ENCODE measurements around the gene STAT6.

STAT6 gene

DNA sequence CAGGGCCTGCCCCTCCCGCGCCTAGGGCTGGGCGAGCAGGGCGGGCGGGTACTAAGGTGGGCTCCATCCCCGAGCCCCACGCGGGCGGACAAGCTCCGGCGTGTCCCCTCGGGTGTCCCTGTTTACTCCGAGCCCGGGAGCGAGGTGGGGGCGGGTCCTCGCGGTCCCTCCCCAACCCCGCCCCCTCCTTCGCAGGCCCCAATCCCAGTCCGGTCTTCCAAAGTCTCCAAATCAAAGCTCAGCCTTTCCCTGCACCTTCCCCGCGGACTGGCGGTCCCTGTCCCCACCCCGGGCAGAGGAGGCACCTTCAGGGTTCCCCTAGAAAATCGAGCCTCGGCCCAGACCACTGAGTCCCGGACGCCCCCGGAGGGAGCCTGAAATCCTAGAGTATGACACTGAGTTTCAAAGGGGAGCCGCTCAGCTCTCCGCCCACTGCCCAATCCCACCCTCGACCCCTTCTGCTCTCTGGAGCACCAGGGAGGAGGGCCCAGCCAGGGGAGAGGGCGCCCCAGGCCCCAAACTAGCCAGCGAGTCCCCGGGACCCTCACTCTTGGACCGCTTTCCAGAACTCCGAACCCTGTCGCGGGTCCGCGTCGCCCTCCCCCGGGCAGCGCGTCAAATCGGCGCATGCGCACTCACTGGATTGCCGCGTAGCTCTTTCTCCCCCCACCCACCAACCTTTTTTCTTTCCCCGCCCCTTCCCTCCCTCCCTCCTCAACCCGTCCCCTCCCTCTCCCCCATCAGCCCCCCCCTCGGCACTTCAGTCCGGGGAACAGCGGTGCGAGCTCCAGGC is 16.8 kb upstream of the STAT6 start, which contains the start of gene LRP1 (continued):
- TF ChIP-seq ZNF645 (tag by site-specific recombination; IDR thresholded peaks at IDR 0.05) (no peak), TRIM28 (IDR thresholded peaks at IDR 0.05; ENCODE audit: borderline replicate concordance, low read length) (no peak), AEBP2 (tag by site-specific recombination; IDR thresholded peaks at IDR 0.05; ENCODE audit: borderline replicate concordance) (no peak), ZNF544 (tag by site-specific recombination; IDR thresholded peaks at IDR 0.05) (no peak), ZBTB8A (tag by site-specific recombination; IDR thresholded peaks at IDR 0.05) (peak; percentile 92), ZNF266 (tag by site-specific recombination; IDR thresholded peaks at IDR 0.05; ENCODE audit: low read depth) (no peak), ZBTB11 (tag by site-specific recombination; conservative IDR thresholded peaks at IDR 0.05; ENCODE audit: low read depth) (no peak), ZNF830 (tag by site-specific recombination; IDR thresholded peaks at IDR 0.05; ENCODE audit: low read depth) (no peak), ZNF132 (tag by site-specific recombination; IDR thresholded peaks at IDR 0.05; ENCODE audit: borderline replicate concordance) (no peak), ZNF692 (tag by site-specific recombination; IDR thresholded peaks at IDR 0.05) (peak; percentile 62; the same call in 1 of the 2 replicates), ZEB2 (tag by site-specific recombination; IDR thresholded peaks at IDR 0.05) (no peak), ZNF354C (tag by site-specific recombination; IDR thresholded peaks at IDR 0.05; ENCODE audit: borderline replicate concordance, low read depth) (no peak), ZNF560 (tag by site-specific recombination; IDR thresholded peaks at IDR 0.05; ENCODE audit: borderline replicate concordance) (no peak), ZNF623 (tag by site-specific recombination; IDR thresholded peaks at IDR 0.05) (no peak), GLI4 (tag by site-specific recombination; IDR thresholded peaks at IDR 0.05) (no peak), ZNF701 (tag by site-specific recombination; IDR thresholded peaks at IDR 0.05) (no peak), ZNF274 (IDR thresholded peaks at IDR 0.05; ENCODE audit: low read length) (no peak), ZNF274 (tag by site-specific recombination; IDR thresholded peaks at IDR 0.05; ENCODE audit: borderline replicate concordance) (no peak), GFI1B (tag by site-specific recombination; IDR thresholded peaks at IDR 0.05) (no peak), SP7 (tag by site-specific recombination; IDR thresholded peaks at IDR 0.05) (peak; percentile 16; the same call in 1 of the 2 replicates), ZNF37A (tag by site-specific recombination; IDR thresholded peaks at IDR 0.05) (no peak), ZNF202 (tag by site-specific recombination; IDR thresholded peaks at IDR 0.05; ENCODE audit: borderline replicate concordance) (no peak), MYNN (tag by site-specific recombination; IDR thresholded peaks at IDR 0.05; ENCODE audit: borderline replicate concordance) (no peak), ZNF624 (tag by site-specific recombination; IDR thresholded peaks at IDR 0.05) (no peak), ZNF211 (tag by site-specific recombination; IDR thresholded peaks at IDR 0.05; ENCODE audit: low read depth) (no peak), ZNF664 (tag by site-specific recombination; IDR thresholded peaks at IDR 0.05) (no peak)
- TF ChIP-seq, protein P1, sequence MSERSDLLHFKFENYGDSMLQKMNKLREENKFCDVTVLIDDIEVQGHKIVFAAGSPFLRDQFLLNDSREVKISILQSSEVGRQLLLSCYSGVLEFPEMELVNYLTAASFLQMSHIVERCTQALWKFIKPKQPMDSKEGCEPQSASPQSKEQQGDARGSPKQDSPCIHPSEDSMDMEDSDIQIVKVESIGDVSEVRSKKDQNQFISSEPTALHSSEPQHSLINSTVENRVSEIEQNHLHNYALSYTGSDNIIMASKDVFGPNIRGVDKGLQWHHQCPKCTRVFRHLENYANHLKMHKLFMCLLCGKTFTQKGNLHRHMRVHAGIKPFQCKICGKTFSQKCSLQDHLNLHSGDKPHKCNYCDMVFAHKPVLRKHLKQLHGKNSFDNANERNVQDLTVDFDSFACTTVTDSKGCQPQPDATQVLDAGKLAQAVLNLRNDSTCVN (tag by site-specific recombination; optimal IDR thresholded peaks at IDR 0.05) = peak; percentile 59
- TF ChIP-seq, protein P2, sequence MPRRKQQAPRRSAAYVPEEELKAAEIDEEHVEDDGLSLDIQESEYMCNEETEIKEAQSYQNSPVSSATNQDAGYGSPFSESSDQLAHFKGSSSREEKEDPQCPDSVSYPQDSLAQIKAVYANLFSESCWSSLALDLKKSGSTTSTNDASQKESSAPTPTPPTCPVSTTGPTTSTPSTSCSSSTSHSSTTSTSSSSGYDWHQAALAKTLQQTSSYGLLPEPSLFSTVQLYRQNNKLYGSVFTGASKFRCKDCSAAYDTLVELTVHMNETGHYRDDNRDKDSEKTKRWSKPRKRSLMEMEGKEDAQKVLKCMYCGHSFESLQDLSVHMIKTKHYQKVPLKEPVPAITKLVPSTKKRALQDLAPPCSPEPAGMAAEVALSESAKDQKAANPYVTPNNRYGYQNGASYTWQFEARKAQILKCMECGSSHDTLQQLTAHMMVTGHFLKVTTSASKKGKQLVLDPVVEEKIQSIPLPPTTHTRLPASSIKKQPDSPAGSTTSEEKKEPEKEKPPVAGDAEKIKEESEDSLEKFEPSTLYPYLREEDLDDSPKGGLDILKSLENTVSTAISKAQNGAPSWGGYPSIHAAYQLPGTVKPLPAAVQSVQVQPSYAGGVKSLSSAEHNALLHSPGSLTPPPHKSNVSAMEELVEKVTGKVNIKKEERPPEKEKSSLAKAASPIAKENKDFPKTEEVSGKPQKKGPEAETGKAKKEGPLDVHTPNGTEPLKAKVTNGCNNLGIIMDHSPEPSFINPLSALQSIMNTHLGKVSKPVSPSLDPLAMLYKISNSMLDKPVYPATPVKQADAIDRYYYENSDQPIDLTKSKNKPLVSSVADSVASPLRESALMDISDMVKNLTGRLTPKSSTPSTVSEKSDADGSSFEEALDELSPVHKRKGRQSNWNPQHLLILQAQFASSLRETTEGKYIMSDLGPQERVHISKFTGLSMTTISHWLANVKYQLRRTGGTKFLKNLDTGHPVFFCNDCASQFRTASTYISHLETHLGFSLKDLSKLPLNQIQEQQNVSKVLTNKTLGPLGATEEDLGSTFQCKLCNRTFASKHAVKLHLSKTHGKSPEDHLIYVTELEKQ (tag by site-specific recombination; IDR thresholded peaks at IDR 0.05; ENCODE audit: borderline replicate concordance) = no peak
